ENCODE data around the gene EIF3J.
"Not testable (repeated sequence)": the region's sequence is repeated elsewhere in the genome, so short reads cannot be mapped to it uniquely, and the experiment has no call there.

Gene EIF3J, protein sequence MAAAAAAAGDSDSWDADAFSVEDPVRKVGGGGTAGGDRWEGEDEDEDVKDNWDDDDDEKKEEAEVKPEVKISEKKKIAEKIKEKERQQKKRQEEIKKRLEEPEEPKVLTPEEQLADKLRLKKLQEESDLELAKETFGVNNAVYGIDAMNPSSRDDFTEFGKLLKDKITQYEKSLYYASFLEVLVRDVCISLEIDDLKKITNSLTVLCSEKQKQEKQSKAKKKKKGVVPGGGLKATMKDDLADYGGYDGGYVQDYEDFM

DNA sequence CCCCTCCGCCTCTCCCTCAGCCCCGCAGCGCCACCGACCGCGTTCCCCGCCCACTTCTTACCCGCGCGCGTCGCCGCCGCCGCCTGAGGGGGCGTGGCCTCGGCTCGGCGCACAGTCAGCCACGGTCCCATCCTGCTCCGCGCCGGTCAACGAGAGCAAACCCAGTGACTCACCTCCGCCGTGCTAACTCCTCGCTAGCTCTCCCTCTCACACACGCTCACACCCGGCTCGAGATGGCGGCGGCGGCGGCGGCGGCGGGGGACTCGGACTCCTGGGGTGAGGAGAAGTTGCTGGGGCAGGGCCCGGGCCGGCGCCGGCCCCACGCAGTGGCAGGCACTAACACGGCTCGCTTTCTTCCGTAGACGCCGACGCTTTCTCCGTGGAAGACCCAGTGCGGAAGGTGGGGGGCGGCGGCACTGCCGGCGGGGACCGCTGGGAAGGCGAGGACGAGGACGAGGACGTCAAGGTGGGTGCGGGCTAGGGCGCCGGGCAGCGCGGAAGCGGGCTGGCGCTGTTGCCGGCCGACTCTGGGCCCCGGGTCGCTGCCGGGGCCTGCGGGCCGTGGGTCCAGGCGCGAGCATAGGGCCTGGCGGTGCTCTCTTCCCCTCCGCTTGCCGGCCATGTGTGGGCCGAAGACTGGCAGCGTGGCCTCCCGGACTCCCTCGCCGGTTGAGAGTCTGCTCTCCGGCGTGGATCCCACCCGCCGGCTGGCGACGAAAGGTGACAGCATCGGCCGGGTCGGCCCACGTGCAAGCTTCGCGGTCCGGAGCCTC lies at the start of gene EIF3J:
TSS of gene EIF3J (plus strand) at position 186 of the 773 bp plus-strand sequence. CDS start at position 234, 48 bp downstream.
- peak; percentile 86 to 98 (median 95) for DNase-seq
- intact Hi-C loops (cut with DNase I): loop anchor here (1.0 to 5.0 kb wide), 2 partner anchors 110 to 250 kb away; partner anchors contain the start of genes CTDSPL2 and GOLM2

DNA sequence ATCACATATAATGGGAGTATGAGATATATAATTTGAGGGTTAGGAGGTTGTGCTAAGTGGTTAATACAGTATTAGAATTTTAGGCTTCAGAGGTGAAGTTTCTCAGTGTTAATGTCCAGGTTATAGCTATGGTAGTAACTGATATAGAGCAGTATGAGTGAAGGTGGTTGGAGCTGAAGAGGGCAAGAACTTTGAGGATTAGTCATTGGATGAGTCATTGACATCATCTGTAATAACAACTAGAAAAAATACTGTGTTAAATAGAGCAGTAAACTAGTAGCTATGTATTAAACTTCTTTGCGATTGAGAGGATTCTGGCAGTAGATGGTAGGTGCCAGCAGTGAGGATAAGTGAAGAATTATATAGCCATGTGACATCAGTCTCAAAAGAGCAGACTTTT lies 47.5 kb upstream of the EIF3J start:
- intact Hi-C loops (cut with DNase I): no loop called here
- DNase-seq: no peak

DNA sequence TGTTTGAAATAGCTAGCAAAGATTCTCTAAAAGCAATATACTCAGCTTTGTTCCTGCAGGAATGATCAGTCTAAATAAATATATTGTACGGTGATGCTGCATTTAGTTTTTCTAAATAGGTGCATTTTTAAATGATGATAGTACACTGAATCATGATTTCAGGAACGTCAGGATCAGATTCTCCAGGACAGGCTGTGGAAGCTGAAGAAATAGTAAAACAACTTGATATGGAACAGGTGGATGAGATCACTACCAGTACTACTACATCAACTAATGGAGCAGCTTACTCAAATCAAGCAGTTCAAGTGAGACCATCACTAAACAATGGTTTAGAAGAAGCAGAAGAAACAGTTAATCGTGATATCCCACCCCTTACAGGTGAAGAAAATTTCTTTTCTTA lies 46.3 kb upstream of the EIF3J start:
- intact Hi-C loops (cut with DNase I): loop anchor here (10.0 kb wide), 1 partner anchor 606 kb away; no protein-coding TSS in a partner anchor
- no peak for DNase-seq

DNA sequence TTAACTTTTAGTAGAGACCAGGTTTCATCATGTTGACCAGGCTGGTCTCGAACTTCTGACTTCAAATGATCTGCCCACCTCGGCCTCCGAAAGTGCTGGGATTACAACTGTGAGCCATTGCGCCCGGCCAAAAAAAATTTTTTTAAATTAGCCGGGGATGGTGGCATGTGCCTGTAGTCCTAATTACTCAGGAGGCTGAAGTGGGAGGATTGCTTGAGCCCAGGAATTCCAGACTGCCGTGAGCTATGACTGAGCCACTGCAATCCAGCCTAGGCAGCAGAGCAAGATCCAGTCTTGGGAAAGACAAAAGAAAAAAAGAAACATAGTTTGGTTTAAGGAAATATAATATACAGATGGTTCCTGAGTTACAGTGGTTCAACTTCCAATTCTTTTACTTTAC lies 44.9 kb upstream of the EIF3J start:
- no peak for DNase-seq
- intact Hi-C loops (cut with DNase I): loop anchor here (10.0 kb wide), 1 partner anchor 607 kb away; no protein-coding TSS in a partner anchor

DNA sequence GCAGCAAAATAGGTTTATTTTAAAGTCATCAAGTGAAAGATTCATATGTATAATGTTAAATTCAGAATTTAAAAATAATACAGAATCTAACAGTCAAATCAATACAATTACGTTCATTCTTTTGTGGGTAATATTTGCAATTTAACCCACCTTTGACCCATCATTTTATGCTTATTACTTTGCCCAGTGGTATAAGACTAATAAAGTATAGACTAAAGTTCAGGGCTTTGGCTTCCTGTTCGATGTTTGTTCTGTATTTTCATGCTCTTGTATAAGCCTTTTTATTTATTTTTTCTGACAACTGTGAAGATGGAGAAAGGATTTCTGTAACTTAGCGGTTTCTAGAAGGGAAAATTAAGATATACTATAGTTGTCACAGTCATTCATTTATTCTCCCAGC lies 44.3 kb upstream of the EIF3J start:
- no peak for DNase-seq
- intact Hi-C loops (cut with DNase I): loop anchor here (10.0 kb wide), 1 partner anchor 608 kb away; no protein-coding TSS in a partner anchor

DNA sequence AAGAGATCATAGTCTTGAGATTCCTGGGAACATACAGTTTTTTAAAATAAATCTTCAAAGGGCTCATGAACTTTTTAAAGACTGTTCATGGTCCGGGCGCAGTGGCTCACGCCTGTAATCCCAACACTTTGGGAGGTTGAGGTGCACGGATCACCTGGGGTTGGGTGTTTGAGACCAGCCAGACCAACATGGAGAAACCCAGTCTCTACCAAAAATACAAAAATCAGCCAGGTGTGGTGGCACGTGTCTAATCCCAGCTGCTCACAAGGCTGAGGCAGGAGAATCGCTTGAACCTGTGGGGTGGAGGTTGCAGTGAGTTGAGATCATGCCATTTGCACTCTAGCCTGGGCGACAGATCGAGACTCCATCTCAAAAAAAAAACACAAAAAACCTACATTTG lies 41.4 kb upstream of the EIF3J start:
- intact Hi-C loops (cut with DNase I): loop anchor here (10.0 kb wide), 1 partner anchor 611 kb away; no protein-coding TSS in a partner anchor
- no peak for DNase-seq

DNA sequence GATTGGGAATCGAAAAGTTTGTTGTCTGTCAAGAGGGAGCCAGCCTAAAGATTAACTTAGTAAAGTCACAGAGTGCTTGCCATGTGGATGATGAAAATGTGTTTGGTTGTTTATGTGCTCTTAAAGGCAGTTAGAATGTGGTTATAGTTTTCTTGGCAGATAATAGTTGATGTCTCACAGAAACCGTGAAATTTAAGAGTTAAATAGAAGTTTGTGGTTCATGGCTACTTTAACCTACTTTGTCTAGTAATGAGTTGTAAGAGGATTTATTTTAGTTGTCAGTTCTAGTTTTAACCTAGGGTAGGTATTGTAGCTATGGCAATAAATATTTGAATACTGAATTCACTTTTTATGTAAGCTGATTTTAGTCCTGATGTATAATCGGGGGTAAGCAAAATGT lies 36.4 kb upstream of the EIF3J start:
- intact Hi-C loops (cut with DNase I): no loop called here
- no peak for DNase-seq

DNA sequence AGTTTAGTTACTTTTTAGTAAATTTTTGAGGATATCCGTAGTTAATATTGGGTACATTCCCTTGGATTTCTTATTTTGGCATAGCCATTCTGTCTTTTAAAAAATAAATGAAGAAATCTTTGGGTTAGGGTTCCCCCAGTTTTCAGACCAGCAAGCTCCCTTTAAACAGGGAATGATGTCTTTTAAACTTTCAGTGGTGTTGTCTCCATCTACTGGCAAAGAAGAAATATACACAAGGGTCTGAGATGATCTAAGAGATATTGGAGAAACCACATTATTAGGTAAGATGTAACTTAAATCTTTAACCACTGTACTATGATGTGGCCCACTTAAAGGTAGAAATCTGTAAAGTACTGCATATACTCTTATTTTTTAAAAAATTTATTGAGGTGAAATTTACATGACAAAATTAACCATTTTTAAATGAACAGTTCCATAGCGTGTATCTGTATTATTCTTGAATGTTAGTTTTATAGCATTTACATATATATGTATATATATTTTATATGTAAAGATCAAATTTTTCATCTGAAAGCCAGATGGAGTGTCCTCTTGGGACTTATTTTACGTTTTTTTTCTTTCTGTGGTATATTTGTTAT lies 35.1 kb upstream of the EIF3J start:
- intact Hi-C loops (cut with DNase I): no loop called here
- DNase-seq: peak in 1 of 42 donors; percentile 17

DNA sequence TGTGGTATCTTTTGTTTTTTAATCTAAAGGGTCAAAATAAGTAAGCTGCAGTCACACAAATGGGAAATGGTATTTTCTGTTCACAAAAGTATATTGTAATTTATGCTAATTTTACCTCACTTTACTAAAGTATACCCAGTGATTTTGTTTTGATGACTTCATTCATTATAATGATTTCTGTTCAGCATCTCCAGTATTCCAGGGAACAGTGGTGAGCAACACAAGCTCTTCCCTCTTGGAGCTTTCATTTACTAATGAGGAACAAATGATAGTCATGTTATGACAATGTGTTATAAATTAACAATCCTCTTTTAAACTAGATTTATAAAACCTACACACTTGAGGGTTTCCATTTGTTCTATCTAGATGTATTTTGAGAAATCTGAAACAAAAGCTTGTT lies 20.5 kb upstream of the EIF3J start:
- intact Hi-C loops (cut with DNase I): no loop called here
- DNase-seq: no peak

DNA sequence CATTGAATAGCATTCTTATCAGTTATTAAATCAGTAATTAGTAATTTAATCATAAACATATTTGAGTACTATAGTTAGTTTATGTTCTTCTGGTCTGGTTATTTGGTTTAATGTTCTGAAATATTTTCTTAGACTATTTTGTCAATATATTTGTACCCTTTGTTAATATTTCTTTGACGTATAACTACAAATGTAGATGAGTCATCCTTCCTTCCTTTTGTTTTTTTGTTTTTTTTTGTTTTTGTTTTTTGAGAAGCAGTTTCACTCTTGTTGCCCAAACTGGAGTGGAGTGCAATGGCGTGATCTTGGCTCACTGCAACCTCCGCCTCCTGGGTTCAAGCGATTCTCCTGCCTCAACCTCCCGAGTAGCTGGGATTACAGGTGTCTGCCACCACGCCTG lies 17.4 kb upstream of the EIF3J start:
- no peak for DNase-seq
- intact Hi-C loops (cut with DNase I): no loop called here

DNA sequence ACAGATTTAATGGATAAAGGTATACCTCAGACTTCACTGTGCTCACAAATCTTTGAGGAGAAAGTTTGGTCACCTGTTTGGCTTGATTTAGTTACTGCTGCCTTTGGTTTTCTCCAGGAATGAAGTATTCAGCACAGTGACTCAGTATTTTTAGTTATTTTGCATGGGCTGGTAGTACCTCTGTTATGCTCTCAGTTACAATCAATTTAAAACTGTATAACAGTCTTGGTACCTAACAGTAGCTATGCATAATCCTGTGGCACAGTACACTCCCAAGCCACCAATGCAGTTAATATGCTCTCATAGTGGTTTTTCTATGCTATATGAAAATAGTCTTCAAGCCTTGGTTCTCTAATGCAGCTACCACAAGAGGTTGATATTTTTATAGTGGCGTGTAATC lies 11.9 kb upstream of the EIF3J start:
- intact Hi-C loops (cut with DNase I): no loop called here
- DNase-seq: no peak

DNA sequence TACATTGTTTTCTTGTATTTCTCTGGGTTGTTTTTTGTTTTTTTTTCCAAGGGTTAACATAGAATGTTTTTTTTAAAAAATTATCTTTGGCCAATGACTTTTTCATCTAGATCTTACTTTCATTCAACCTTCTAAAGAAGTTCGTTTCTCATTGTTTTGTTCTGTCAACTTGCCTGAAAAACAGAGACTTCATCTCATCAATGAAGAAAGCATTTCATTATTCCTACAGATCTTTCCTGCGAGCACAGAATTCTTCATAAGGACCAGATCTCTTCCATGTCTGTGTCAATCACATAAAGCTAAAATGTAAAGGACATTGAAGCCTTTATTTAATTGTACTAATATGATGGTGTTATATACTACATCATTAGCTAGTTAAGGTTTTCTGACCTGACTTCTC lies 9.7 kb upstream of the EIF3J start:
- no peak for DNase-seq
- intact Hi-C loops (cut with DNase I): no loop called here

DNA sequence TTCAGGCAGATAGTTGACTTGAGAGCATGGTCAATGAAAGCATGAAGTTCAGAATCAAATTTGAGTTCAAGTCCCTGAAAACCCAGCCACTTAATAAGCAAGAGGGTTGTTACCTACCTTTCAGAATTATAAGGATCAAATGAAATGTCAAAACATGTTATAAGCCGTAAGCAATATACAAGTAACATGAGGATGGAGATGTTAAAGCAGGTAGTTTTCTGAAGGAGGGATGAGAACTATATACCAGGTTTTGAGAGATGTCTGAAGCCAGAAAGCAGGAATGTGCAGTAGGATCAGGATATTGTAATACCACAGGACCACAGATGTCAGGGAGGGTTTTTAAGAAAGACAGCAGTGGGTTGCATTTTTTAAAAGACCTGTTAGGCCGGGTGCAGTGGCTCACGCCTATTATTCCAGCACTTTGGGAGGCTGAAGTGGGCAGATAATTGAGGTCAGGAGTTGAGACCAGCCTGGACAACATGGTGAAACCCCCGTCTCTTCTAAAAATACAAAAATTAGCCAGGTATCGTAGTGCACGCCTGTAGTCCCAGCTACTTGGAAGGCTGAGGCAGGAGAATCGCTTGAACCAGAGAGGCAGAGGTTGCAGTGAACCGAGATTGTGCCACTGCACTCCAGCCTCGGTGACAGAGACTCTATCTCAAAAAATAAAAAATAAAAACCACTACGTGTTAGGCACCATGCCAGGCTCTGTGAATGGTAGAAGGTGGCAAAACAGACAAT lies 6.9 kb upstream of the EIF3J start:
- intact Hi-C loops (cut with DNase I): no loop called here
- DNase-seq: no peak

DNA sequence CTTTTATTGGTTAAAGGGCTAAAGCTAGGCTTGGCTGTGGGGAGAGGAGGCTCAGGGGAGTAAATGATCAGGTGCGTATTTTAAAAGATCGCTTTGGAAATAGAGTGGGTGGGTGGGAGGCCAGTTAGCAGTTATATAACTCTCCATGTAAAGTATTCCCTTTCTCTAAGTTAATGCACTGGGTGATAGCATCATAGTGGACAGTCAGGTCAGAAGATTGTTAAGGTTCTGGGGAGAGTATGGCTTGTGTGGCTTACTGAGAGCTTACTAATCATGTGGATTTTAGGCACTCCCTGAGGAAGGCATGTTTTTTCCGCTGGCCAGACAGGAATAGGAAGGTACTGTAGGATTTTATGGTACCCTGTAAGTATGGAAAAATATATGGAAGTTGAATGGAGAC lies 6.3 kb upstream of the EIF3J start:
- no peak for DNase-seq
- intact Hi-C loops (cut with DNase I): no loop called here

DNA sequence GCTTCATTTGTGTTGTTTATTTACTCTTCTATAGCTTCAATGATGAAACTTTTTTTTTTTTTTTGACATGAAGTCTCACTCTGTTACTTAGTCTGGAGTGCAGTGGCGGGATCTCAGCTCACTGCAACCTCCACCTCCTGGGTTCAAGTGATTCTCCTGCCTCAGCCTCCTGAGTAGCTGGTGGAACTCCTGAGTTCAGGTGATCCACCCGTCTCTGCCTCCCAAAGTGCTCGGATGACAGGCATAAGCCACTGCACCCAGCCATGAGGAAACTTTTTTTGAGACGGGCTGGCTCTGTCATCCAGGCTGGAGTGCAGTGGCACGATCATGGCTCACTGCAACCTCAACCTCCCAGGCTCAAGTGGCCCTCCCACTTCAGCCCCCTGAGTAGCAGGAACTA lies 4.7 kb upstream of the EIF3J start:
- DNase-seq; intact Hi-C loops (cut with DNase I): not testable (repeated sequence)

DNA sequence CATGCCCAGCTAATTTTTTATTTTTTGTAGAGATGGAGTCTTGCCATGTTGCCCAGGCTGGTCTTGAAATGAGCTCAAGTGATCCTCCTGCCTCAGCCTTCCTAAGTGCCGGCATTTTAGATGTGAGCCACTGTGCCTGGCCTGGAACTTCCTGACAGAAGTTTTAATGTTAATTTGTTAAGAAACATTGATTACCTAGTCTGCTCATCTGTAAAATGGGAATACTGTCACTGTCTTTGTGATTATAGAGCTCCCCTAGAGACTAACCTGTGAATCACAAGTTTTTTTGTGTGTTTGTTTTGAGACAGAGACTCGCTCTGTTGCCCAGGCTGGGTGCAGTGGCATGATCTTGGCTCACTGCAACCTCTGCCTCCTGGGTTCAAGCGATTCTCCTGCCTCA lies 4.3 kb upstream of the EIF3J start:
- intact Hi-C loops (cut with DNase I): no loop called here
- DNase-seq: no peak

DNA sequence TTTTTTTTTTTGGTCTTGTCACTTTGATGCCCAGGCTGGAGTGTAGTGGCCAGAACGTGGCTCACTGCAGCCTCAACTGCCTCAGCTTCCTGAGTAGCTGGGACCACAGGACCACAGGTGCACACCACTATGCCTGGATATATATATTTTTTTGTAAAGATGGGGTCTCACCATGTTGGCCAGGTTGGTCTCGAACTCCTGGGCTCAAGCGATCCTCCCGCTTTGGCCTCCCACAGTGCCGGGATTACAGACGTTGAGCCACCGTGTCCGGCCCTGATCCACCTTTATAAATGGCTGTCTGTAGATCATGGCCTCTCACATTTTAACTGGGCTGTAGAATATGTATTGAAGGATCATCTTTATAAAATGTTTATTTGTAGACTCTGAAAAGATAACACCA lies 1.9 kb upstream of the EIF3J start:
- no peak for DNase-seq
- intact Hi-C loops (cut with DNase I): loop anchor here (5.0 kb wide), 1 partner anchor 248 kb away; the partner anchor contains the start of gene GOLM2

DNA sequence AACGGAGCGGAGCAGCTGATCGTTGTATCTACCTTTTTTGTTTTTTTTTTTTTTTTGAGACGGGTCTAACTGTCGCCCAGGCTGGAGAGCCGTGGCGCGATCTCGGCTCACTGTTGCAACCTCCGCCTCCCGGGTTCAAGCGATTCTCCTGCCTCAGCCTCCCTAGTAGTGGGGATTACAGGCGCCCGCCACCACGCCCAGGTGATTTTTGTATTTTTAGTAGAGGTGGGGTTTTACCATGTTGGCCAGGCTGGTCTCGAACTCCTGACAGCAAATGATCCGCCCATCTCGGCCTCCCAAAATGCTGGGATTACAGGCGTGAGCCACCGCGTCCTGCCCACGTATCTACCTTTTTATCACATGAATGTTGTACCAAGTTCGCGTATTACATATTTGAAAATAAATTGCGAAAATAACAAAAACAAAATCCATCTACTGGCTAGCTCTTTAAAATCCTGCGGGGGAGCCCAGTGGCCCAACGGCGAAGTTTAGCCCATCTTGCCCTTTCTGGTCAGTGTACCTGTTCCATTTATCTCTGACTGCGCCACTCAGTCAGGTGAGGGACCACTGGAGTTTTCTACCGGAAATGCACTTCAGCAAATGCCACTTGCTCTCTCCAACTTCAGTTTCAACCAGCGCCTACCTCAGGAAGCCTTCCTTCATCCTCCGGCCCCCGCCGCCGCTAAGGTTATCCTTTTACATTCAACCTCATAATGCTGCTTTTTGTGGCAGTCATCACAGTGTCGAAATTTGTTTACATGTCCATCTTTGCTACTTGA lies 1.2 kb upstream of the EIF3J start:
- DNase-seq: peak in 21 of 42 donors; percentile 6 to 51 (median 22)
- intact Hi-C loops (cut with DNase I): loop anchor here (1.0 to 5.0 kb wide), 2 partner anchors 108 to 248 kb away; partner anchors contain the start of genes CTDSPL2 and GOLM2

Measured in head of caudate nucleus (tissue), 42 donors.